Peyer's patch (tissue), 4 donors: Measurements from ENCODE around the gene PTPRA. TPM values are rescaled to one million over a fixed set of nuclear protein-coding genes. Genes with fewer than 3 reads are reported as not detected.

Experiments used
- DNase-seq, 3 donors: peaks; one replicate each; pipeline ENCODE4 v3.0.0-alpha.2; 2017 to 2019
- H3K27ac ChIP-seq, 4 donors: fragments of 200-600 bp; sonication (generic); one replicate each; pipeline ENCODE4 v1.5.1; 2016 to 2019
- H3K27me3 ChIP-seq, 2 donors: fragments of 200-600 bp; sonication (generic); one replicate each; pipeline ENCODE4 v1.5.1; 2019
- H3K36me3 ChIP-seq, 3 donors: fragments of 200-600 bp; sonication (generic); one replicate each; pipeline ENCODE4 v1.5.1; 2016 to 2019
- H3K4me1 ChIP-seq, 4 donors: fragments of 200-600 bp; sonication (generic); one replicate each; pipeline ENCODE4 v1.5.1; 2016 to 2019
- H3K4me3 ChIP-seq, 4 donors: fragments of 200-600 bp; sonication (generic); 1 replicate in 3 of 4; 2 replicates in 1 of 4; pipeline ENCODE4 v1.5.1; 2016 to 2019; ENCODE audit warnings: mild to moderate bottlenecking in 1 of 4
- H3K9me3 ChIP-seq, 4 donors: fragments of 200-600 bp; sonication (generic); one replicate each; pipeline ENCODE4 v1.5.1; 2016 to 2019; ENCODE audit warnings: mild to moderate bottlenecking in 1 of 4
- POLR2A ChIP-seq, 2 donors: fragments of 450-650 bp; IDR thresholded peaks; one replicate each; pipeline ENCODE4 v1.5.1; 2017; ENCODE audit warnings: antibody characterized with exemption in 2 of 2, mild to moderate bottlenecking in 2 of 2, moderate library complexity in 2 of 2
- total RNA-seq, 4 donors: library from RNA; depleted of rRNA; stranded (reverse); fragments of >200 nt; gene quantifications; one replicate each; pipeline ENCODE4 v1.1.0, GENCODE V29; 2016
- TF ChIP-seq, protein P1 (sequence below), 6 experiments: fragments of 450-650 bp in 4 of 6; fragments of 200-600 bp in 2 of 6; sonication (generic) in 1 of 6; IDR thresholded peaks; one replicate each; pipeline ENCODE4 v1.5.1; 2017 to 2019; ENCODE audit warnings: antibody characterized with exemption in 6 of 6, mild to moderate bottlenecking in 3 of 6, moderate library complexity in 1 of 6

PTPRA gene
- total RNA-seq, 4 donors from 2014 or later: 22.8 to 52.8 (median 36.5) TPM

DNA sequence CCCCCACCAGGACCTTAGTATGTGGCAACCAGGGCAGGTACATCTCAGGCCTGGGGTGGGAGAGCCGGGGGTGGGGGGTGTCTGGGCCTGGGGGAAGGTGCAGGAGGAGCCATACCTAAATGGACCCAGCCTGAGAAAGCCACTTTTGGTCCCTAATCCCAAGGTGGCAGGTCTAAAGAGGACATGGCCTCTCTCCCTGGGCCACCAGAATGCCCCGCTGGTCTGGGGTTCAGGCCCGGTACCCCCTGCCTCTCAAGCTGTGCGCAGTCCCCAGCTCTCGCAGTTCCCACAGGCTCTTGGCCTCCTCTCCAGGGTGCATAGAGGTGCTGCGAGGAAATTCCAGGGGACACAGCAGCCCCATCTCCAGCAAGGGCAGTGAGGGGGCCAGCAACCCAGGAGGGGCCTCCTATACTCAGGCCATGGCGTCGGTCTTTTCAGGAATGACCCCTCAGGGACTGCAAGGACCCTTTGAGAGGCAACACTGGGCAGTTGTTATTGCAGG lies 212.3 kb downstream of the PTPRA start:
- no peak for TF ChIP-seq POLR2A (IDR thresholded peaks at IDR 0.05)
- TF ChIP-seq, protein P1, sequence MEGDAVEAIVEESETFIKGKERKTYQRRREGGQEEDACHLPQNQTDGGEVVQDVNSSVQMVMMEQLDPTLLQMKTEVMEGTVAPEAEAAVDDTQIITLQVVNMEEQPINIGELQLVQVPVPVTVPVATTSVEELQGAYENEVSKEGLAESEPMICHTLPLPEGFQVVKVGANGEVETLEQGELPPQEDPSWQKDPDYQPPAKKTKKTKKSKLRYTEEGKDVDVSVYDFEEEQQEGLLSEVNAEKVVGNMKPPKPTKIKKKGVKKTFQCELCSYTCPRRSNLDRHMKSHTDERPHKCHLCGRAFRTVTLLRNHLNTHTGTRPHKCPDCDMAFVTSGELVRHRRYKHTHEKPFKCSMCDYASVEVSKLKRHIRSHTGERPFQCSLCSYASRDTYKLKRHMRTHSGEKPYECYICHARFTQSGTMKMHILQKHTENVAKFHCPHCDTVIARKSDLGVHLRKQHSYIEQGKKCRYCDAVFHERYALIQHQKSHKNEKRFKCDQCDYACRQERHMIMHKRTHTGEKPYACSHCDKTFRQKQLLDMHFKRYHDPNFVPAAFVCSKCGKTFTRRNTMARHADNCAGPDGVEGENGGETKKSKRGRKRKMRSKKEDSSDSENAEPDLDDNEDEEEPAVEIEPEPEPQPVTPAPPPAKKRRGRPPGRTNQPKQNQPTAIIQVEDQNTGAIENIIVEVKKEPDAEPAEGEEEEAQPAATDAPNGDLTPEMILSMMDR (IDR thresholded peaks at IDR 0.05): no peak
- Histone ChIP-seq H3K36me3 (no peaks in the 10 kb centered on the region), H3K4me1 (peaks cover 0 to 24% (median 10%) of the 10 kb centered on the region in 4 donors), H3K27ac (no peak overlapping the region), H3K9me3 (no peaks in the 10 kb centered on the region), H3K27me3 (peaks cover 0 to 19% of the 10 kb centered on the region in 2 donors), H3K4me3 (no peak overlapping the region)
- no peak for DNase-seq

DNA sequence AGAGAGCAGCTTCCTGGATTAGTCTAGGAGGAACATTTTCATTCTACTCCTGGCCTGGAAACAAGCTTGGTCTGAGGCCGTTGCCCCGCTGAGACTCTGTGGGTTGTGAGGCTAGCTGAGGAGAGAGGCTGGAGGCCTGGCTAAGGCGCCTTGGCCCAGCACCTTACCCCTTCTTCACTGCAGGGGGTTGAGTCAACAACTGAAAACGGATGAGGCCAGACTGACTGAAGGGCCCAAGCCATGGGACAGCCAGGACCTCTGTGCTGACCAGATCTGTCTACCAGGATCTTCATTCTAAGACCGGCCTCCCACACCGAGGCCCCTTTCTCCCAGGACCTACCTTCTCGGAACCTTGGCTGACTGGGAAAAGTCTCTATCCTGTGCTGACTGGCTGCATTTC lies 214.8 kb downstream of the PTPRA start:
- Histone ChIP-seq H3K4me3 (no peak overlapping the region), H3K9me3 (no peaks in the 10 kb centered on the region), H3K4me1 (peaks cover 0 to 13% (median 7%) of the 10 kb centered on the region in 4 donors), H3K36me3 (no peaks in the 10 kb centered on the region), H3K27ac (no peak overlapping the region), H3K27me3 (peaks cover 0 to 18% of the 10 kb centered on the region in 2 donors)
- DNase-seq: no peak
- no peak for TF ChIP-seq POLR2A (IDR thresholded peaks at IDR 0.05)
- TF ChIP-seq, protein P1 (IDR thresholded peaks at IDR 0.05): no peak

Other genes starting within 250 kb of the PTPRA start
- gene NOP56, start 220.8 kb upstream of the PTPRA start, total RNA-seq: 100 to 1,000 TPM in 2 of 4 donors, 10 to 100 TPM in 2; 53.8 to 289 (median 94.2) TPM
- gene IDH3B, start 209.3 kb upstream of the PTPRA start, total RNA-seq: 100 to 1,000 TPM; 113 to 156 (median 134) TPM
- gene EBF4, start 180.7 kb upstream of the PTPRA start, total RNA-seq: 10 to 100 TPM in 1 of 4 donors, 1 to 10 TPM in 3; 1.4 to 17.3 (median 5.1) TPM
- gene CPXM1, start 72.9 kb upstream of the PTPRA start, total RNA-seq: 1 to 10 TPM in 3 of 4 donors, not detected in 1; 1.1 to 2.5 (median 1.2) TPM
- not detected for gene C20orf141, start 58.5 kb upstream of the PTPRA start, total RNA-seq
- not detected for gene TMEM239, start 57.1 kb upstream of the PTPRA start, total RNA-seq
- gene PCED1A, start 32.8 kb upstream of the PTPRA start, total RNA-seq: 10 to 100 TPM; 25.4 to 99.0 (median 48.7) TPM
- gene VPS16, start 32.7 kb upstream of the PTPRA start, total RNA-seq: 10 to 100 TPM; 43.7 to 54.6 (median 45.1) TPM
- not detected for gene GNRH2, start 170.1 kb downstream of the PTPRA start, total RNA-seq
- gene MRPS26, start 172.6 kb downstream of the PTPRA start, total RNA-seq: 10 to 100 TPM; 34.5 to 43.6 (median 43.1) TPM
- 1 to 10 TPM in 1 of 4 donors, not detected in 3; 9.3 TPM for gene OXT, start 198.1 kb downstream of the PTPRA start, total RNA-seq
- 1 to 10 TPM in 1 of 4 donors, not detected in 3; 5.8 TPM for gene AVP, start 211.2 kb downstream of the PTPRA start, total RNA-seq